HCT116 (cell line): ENCODE results near the gene SOBP.
"Not testable (repeated sequence)": the region's sequence is repeated elsewhere in the genome, so short reads cannot be mapped to it uniquely, and the experiment has no call there.

Experiments
- CEBPB ChIP-seq: IDR thresholded peaks from 2 replicates; pipeline ENCODE4 v1.6.1; 2012; ENCODE audit warnings: low read depth
- CTCF ChIP-seq, 3 experiments: fragments of 200-600 bp in 1 of 3; sonication (generic) in 1 of 3; IDR thresholded peaks in 2 of 3; conservative IDR thresholded peaks in 1 of 3; 2 replicates each; pipeline ENCODE4 v1.5.1; 2012 to 2017; ENCODE audit warnings: low read depth in 2 of 3, low read length in 2 of 3, antibody characterized with exemption in 1 of 3, borderline replicate concordance in 1 of 3, control low read depth in 1 of 3, mild to moderate bottlenecking in 1 of 3, mixed read lengths in 1 of 3, mixed run types in 1 of 3, moderate library complexity in 1 of 3; ENCODE audit not compliant: insufficient read depth in 1 of 3
- EGR1 ChIP-seq: IDR thresholded peaks from 2 replicates; pipeline ENCODE4 v1.6.1; 2012; ENCODE audit warnings: low read depth
- EZH2 ChIP-seq: fragments of 200-600 bp; sonication (generic); IDR thresholded peaks from 2 replicates; pipeline ENCODE4 v1.6.1; 2017; ENCODE audit warnings: antibody characterized with exemption, mixed run types
- JUND ChIP-seq: IDR thresholded peaks from 2 replicates; pipeline ENCODE4 v1.6.1; 2012
- POLR2A ChIP-seq: IDR thresholded peaks from 2 replicates; pipeline ENCODE4 v1.7.0; 2011; ENCODE audit warnings: borderline replicate concordance; ENCODE audit not compliant: insufficient read depth, insufficient read length; ENCODE audit errors: extremely low read depth
- POLR2AphosphoS5 ChIP-seq: IDR thresholded peaks from 2 replicates; pipeline ENCODE4 v1.6.1; 2011; ENCODE audit warnings: mild to moderate bottlenecking, low read depth, low read length, moderate library complexity
- REST ChIP-seq: IDR thresholded peaks from 2 replicates; pipeline ENCODE4 v1.6.1; 2012; ENCODE audit warnings: low read depth
- SIN3A ChIP-seq: IDR thresholded peaks from 2 replicates; pipeline ENCODE4 v1.6.1; 2012; ENCODE audit warnings: low read depth
- SP1 ChIP-seq: IDR thresholded peaks from 2 replicates; pipeline ENCODE4 v1.6.1; 2012; ENCODE audit warnings: low read depth
- SRF ChIP-seq: IDR thresholded peaks from 2 replicates; pipeline ENCODE4 v1.6.1; 2012; ENCODE audit warnings: low read depth
- TCF7L2 ChIP-seq: IDR thresholded peaks from 2 replicates; pipeline ENCODE4 v1.7.0; 2011; ENCODE audit warnings: borderline replicate concordance, inconsistent platforms; ENCODE audit not compliant: insufficient read depth, insufficient read length; ENCODE audit errors: extremely low read depth
- YY1 ChIP-seq: IDR thresholded peaks from 2 replicates; pipeline ENCODE4 v1.6.1; 2011; ENCODE audit warnings: low read length, low read depth, moderate library complexity, mild to moderate bottlenecking; ENCODE audit not compliant: insufficient replicate concordance; ENCODE audit errors: extremely low read depth
- ZNF274 ChIP-seq: fragments of 200-500 bp; sonication (Bioruptor generic); IDR thresholded peaks from 2 replicates; pipeline ENCODE4 v1.6.1; 2014; ENCODE audit warnings: mild to moderate bottlenecking, low read depth, low read length, inconsistent platforms

- TF ChIP-seq CTCF (IDR thresholded peaks at IDR 0.05 in 2 of 3, conservative IDR thresholded peaks at IDR 0.05 in 1 of 3; ENCODE audit: borderline replicate concordance in 1 of 3, insufficient read depth in 1 of 3, low read depth in 2 of 3, low read length in 2 of 3); EZH2; ZNF274; CEBPB; SIN3A; POLR2A; JUND; POLR2AphosphoS5; TCF7L2; YY1; SRF; REST; EGR1; SP1: not testable (repeated sequence)
Measured at GRCh38 chr6:107520706-107521105, 30.8 kb downstream of the SOBP start.
